Tracheal epithelial cell (primary cell): ENCODE results near the gene ZDHHC19. TPM values are rescaled to one million over a fixed set of nuclear protein-coding genes. Genes with fewer than 3 reads are reported as not detected.

Source experiments
- total RNA-seq: library from RNA; depleted of rRNA; stranded (reverse); fragments of >200 nt; gene quantifications from 2 replicates; pipeline ENCODE4 v1.2.1, GENCODE V29; 2014

Gene ZDHHC19
- total RNA-seq = not detected in 2 replicates

GRCh38 chr3:196210673-196211556 lies at the start of gene ZDHHC19:
Gene ZDHHC19 (minus strand): TSS chr3:196211400. CDS start chr3:196211315, 85 bp downstream.

GRCh38 chr3:196216089-196216564 lies 4.9 kb upstream of the ZDHHC19 start, which contains the start of gene SLC51A:
Gene SLC51A (plus strand): TSS chr3:196216534. CDS start chr3:196216713, 179 bp downstream.

Other genes with a start within 250 kb of the ZDHHC19 start
- 115 and 117 TPM in 2 replicates for gene TFRC, start 129.3 kb downstream of the ZDHHC19 start, total RNA-seq
- 0.24 TPM in 1 of 2 replicates, not detected in the other for gene SLC51A, start 5.1 kb upstream of the ZDHHC19 start, total RNA-seq
- gene PCYT1A, start 76.3 kb upstream of the ZDHHC19 start, total RNA-seq = 34.5 and 64.8 TPM in 2 replicates
- gene DYNLT2B, start 106.8 kb upstream of the ZDHHC19 start, total RNA-seq = 13.0 and 17.5 TPM in 2 replicates
- 8.0 TPM in 1 of 2 replicates, not detected in the other for gene TM4SF19, start 127.0 kb upstream of the ZDHHC19 start, total RNA-seq
- gene UBXN7, start 221.0 kb upstream of the ZDHHC19 start, total RNA-seq = 16.0 and 17.4 TPM in 2 replicates